GM18505 (cell line): ENCODE results near the gene TMEM176B.

Source experiments
- ATAC-seq: cut with Tn5 transposase; IDR thresholded peaks from one replicate; pipeline ENCODE4 v1.9.1; 2021; ENCODE audit not compliant: unreplicated experiment
- POLR2A ChIP-seq: IDR thresholded peaks from 4 replicates; pipeline ENCODE4 v1.6.1; 2011; ENCODE audit warnings: borderline replicate concordance; ENCODE audit not compliant: insufficient read depth, insufficient read length; ENCODE audit errors: extremely low read depth

TMEM176B gene

GRCh38 chr7:150799741-150800580 is at the start of gene TMEM176B:
Gene TMEM176B (minus strand): TSS chr7:150800364. CDS start chr7:150796569, 3,795 bp downstream.
- ATAC-seq: no peak
- TF ChIP-seq POLR2A: no peak

GRCh38 chr7:150849204-150849775 is 49.1 kb upstream of the TMEM176B start:
- no peak for TF ChIP-seq POLR2A
- ATAC-seq: no peak

- no peak for TF ChIP-seq POLR2A
- no peak for ATAC-seq
Observed at GRCh38 chr7:150848561-150849115, 48.5 kb upstream of the TMEM176B start.

- no peak for ATAC-seq
- TF ChIP-seq POLR2A: no peak
Observed at GRCh38 chr7:150848111-150848510, 47.9 kb upstream of the TMEM176B start.

GRCh38 chr7:150847536-150847935 is 47.4 kb upstream of the TMEM176B start:
- no peak for ATAC-seq

GRCh38 chr7:150846291-150847115 is 46.3 kb upstream of the TMEM176B start:
- no peak for TF ChIP-seq POLR2A
- no peak for ATAC-seq

More at GRCh38 chr7:150847536-150847935, 47.4 kb upstream of the TMEM176B start:
- TF ChIP-seq POLR2A: no peak

- no peak for ATAC-seq
- TF ChIP-seq POLR2A: no peak
Observed at GRCh38 chr7:150845421-150845861, 45.3 kb upstream of the TMEM176B start.

GRCh38 chr7:150842716-150843115 is 42.6 kb upstream of the TMEM176B start:
- TF ChIP-seq POLR2A: no peak
- ATAC-seq: no peak

- no peak for TF ChIP-seq POLR2A
- no peak for ATAC-seq
Observed at GRCh38 chr7:150842018-150842417, 41.9 kb upstream of the TMEM176B start.

GRCh38 chr7:150838965-150839650 is 38.9 kb upstream of the TMEM176B start:
- TF ChIP-seq POLR2A: no peak
- no peak for ATAC-seq

- ATAC-seq: no peak
- no peak for TF ChIP-seq POLR2A
Observed at GRCh38 chr7:150835702-150836280, 35.6 kb upstream of the TMEM176B start.

GRCh38 chr7:150835019-150835418 is 34.9 kb upstream of the TMEM176B start:
- ATAC-seq: no peak

GRCh38 chr7:150831851-150832250 is 31.7 kb upstream of the TMEM176B start:
- ATAC-seq: no peak
- no peak for TF ChIP-seq POLR2A

More at GRCh38 chr7:150835019-150835418, 34.9 kb upstream of the TMEM176B start:
- TF ChIP-seq POLR2A: no peak

- no peak for TF ChIP-seq POLR2A
- ATAC-seq: no peak
Observed at GRCh38 chr7:150830937-150831336, 30.8 kb upstream of the TMEM176B start.
